ENCODE data around the gene FRS3. TPM values are rescaled to one million over a fixed set of nuclear protein-coding genes. Genes with fewer than 3 reads are reported as not detected.

The FRS3 gene
- total and polyA plus RNA-seq, 2 of the 13 experiments (the other 11 are each of a cell fraction or from before 2014, with no cell fraction given): 3.0 to 7.4 TPM

DNA sequence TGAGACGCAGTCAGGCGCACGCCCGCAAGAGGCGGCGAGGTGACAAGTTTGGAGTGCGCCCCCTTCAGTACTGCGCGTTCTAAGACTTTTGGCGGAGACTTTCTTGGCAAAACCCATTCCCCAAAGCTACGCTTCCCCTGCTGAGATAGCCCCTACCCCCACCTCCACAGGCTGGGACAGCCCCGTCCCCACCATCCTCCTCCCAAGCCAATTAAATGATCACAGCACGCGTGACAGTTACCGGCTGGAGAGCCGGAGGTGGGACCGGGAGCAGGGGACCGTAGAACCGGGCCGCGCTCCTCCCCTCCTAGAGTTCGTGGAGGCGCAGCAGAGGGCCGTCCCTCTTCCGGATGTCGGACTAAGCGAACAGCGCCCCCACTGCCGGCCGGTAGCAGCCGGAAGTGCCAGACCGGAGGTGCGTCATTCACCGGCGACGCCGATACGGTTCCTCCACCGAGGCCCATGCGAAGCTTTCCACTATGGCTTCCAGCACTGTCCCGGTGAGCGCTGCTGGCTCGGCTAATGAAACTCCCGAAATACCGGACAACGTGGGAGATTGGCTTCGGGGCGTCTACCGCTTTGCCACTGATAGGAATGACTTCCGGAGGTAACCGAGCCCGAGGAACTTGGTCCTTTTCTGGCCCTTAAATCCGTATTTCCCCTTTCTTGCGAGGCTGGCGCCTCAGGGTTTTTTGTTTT lies 7.7 kb upstream of the FRS3 start, which contains the start of gene TOMM6 (continued):
- TF ChIP-seq, protein P1, sequence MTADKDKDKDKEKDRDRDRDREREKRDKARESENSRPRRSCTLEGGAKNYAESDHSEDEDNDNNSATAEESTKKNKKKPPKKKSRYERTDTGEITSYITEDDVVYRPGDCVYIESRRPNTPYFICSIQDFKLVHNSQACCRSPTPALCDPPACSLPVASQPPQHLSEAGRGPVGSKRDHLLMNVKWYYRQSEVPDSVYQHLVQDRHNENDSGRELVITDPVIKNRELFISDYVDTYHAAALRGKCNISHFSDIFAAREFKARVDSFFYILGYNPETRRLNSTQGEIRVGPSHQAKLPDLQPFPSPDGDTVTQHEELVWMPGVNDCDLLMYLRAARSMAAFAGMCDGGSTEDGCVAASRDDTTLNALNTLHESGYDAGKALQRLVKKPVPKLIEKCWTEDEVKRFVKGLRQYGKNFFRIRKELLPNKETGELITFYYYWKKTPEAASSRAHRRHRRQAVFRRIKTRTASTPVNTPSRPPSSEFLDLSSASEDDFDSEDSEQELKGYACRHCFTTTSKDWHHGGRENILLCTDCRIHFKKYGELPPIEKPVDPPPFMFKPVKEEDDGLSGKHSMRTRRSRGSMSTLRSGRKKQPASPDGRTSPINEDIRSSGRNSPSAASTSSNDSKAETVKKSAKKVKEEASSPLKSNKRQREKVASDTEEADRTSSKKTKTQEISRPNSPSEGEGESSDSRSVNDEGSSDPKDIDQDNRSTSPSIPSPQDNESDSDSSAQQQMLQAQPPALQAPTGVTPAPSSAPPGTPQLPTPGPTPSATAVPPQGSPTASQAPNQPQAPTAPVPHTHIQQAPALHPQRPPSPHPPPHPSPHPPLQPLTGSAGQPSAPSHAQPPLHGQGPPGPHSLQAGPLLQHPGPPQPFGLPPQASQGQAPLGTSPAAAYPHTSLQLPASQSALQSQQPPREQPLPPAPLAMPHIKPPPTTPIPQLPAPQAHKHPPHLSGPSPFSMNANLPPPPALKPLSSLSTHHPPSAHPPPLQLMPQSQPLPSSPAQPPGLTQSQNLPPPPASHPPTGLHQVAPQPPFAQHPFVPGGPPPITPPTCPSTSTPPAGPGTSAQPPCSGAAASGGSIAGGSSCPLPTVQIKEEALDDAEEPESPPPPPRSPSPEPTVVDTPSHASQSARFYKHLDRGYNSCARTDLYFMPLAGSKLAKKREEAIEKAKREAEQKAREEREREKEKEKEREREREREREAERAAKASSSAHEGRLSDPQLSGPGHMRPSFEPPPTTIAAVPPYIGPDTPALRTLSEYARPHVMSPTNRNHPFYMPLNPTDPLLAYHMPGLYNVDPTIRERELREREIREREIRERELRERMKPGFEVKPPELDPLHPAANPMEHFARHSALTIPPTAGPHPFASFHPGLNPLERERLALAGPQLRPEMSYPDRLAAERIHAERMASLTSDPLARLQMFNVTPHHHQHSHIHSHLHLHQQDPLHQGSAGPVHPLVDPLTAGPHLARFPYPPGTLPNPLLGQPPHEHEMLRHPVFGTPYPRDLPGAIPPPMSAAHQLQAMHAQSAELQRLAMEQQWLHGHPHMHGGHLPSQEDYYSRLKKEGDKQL (CRISPR knock-in tag; IDR thresholded peaks at IDR 0.05; ENCODE audit: low read depth): 0 out of 2 replicates have a peak, but pooled peaks have one; percentile 34
- TF ChIP-seq, protein P2, sequence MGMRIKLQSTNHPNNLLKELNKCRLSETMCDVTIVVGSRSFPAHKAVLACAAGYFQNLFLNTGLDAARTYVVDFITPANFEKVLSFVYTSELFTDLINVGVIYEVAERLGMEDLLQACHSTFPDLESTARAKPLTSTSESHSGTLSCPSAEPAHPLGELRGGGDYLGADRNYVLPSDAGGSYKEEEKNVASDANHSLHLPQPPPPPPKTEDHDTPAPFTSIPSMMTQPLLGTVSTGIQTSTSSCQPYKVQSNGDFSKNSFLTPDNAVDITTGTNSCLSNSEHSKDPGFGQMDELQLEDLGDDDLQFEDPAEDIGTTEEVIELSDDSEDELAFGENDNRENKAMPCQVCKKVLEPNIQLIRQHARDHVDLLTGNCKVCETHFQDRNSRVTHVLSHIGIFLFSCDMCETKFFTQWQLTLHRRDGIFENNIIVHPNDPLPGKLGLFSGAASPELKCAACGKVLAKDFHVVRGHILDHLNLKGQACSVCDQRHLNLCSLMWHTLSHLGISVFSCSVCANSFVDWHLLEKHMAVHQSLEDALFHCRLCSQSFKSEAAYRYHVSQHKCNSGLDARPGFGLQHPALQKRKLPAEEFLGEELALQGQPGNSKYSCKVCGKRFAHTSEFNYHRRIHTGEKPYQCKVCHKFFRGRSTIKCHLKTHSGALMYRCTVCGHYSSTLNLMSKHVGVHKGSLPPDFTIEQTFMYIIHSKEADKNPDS (CRISPR knock-in tag; IDR thresholded peaks at IDR 0.05): no peak
- TF ChIP-seq, protein P3, sequence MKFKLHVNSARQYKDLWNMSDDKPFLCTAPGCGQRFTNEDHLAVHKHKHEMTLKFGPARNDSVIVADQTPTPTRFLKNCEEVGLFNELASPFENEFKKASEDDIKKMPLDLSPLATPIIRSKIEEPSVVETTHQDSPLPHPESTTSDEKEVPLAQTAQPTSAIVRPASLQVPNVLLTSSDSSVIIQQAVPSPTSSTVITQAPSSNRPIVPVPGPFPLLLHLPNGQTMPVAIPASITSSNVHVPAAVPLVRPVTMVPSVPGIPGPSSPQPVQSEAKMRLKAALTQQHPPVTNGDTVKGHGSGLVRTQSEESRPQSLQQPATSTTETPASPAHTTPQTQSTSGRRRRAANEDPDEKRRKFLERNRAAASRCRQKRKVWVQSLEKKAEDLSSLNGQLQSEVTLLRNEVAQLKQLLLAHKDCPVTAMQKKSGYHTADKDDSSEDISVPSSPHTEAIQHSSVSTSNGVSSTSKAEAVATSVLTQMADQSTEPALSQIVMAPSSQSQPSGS (CRISPR knock-in tag; IDR thresholded peaks at IDR 0.05): peak; percentile 93
- TF ChIP-seq TBX2 (CRISPR knock-in tag; IDR thresholded peaks at IDR 0.05; ENCODE audit: borderline replicate concordance) (peak; percentile 85), CC2D1A (CRISPR knock-in tag; IDR thresholded peaks at IDR 0.05) (peak; percentile 96), DNMT3B (CRISPR knock-in tag; conservative IDR thresholded peaks at IDR 0.05) (no peak), AHR (CRISPR knock-in tag; IDR thresholded peaks at IDR 0.05) (peak; percentile 89; the same call in 1 of the 2 replicates), TEAD2 (CRISPR knock-in tag; IDR thresholded peaks at IDR 0.05) (0 out of 2 replicates have a peak, but pooled peaks have one; percentile 39), RFX3 (CRISPR knock-in tag; IDR thresholded peaks at IDR 0.05) (0 out of 2 replicates have a peak, but pooled peaks have one; percentile 25), ZSCAN30 (CRISPR knock-in tag; IDR thresholded peaks at IDR 0.05) (no peak), RFX5 (IDR thresholded peaks at IDR 0.05; ENCODE audit: low read depth, low read length) (peak; percentile 58; the same call in 1 of the 2 replicates), CBFB (CRISPR knock-in tag; IDR thresholded peaks at IDR 0.05) (peak; percentile 93; the same call in 1 of the 2 replicates), PAX8 (CRISPR knock-in tag; IDR thresholded peaks at IDR 0.05; ENCODE audit: borderline replicate concordance) (no peak), SMAD1 (CRISPR knock-in tag; IDR thresholded peaks at IDR 0.05; ENCODE audit: borderline replicate concordance, low read depth) (peak; percentile 98), U2AF1 (optimal IDR thresholded peaks at IDR 0.05; ENCODE audit: low read depth, low read length) (peak; percentile 94)
- TF ChIP-seq, protein P4, sequence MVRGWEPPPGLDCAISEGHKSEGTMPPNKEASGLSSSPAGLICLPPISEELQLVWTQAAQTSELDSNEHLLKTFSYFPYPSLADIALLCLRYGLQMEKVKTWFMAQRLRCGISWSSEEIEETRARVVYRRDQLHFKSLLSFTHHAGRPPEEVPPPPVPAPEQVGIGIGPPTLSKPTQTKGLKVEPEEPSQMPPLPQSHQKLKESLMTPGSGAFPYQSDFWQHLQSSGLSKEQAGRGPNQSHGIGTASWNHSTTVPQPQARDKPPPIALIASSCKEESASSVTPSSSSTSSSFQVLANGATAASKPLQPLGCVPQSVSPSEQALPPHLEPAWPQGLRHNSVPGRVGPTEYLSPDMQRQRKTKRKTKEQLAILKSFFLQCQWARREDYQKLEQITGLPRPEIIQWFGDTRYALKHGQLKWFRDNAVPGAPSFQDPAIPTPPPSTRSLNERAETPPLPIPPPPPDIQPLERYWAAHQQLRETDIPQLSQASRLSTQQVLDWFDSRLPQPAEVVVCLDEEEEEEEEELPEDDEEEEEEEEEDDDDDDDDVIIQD (CRISPR knock-in tag; IDR thresholded peaks at IDR 0.05; ENCODE audit: low read depth): peak; percentile 58; the same call in 1 of the 2 replicates
- TF ChIP-seq, protein P5, sequence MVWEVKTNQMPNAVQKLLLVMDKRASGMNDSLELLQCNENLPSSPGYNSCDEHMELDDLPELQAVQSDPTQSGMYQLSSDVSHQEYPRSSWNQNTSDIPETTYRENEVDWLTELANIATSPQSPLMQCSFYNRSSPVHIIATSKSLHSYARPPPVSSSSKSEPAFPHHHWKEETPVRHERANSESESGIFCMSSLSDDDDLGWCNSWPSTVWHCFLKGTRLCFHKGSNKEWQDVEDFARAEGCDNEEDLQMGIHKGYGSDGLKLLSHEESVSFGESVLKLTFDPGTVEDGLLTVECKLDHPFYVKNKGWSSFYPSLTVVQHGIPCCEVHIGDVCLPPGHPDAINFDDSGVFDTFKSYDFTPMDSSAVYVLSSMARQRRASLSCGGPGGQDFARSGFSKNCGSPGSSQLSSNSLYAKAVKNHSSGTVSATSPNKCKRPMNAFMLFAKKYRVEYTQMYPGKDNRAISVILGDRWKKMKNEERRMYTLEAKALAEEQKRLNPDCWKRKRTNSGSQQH (CRISPR knock-in tag; IDR thresholded peaks at IDR 0.05; ENCODE audit: low read depth): no peak
